Activated CD8-positive, alpha-beta T cell treated with anti-CD3 and anti-CD28 coated beads for 36 hours (primary cell): ENCODE results near the gene MAP7D2. TPM values are rescaled to one million over a fixed set of nuclear protein-coding genes. Genes with fewer than 3 reads are reported as not detected.
"Not testable (repeated sequence)": the region's sequence is repeated elsewhere in the genome, so short reads cannot be mapped to it uniquely, and the experiment has no call there.

Experiments
- ATAC-seq: fragments of 200-7000 bp; cut with Tn5 transposase; one replicate; pipeline ENCODE4 v1.10.0; 2021; ENCODE audit warnings: mild to moderate bottlenecking, moderate library complexity
- CTCF ChIA-PET: fragments of 350-600 bp; sonication (Branson Sonifier 250); formaldehyde crosslinking; loops from one replicate; lab custom pipeline; 2021; ENCODE audit warnings: antibody characterized with exemption; lab: Charles Lee
- POLR2A ChIA-PET: fragments of 350-600 bp; sonication (Branson Sonifier 250); formaldehyde crosslinking; loops from one replicate; lab custom pipeline; 2021; ENCODE audit warnings: antibody characterized with exemption; lab: Charles Lee
- DNase-seq: peaks from one replicate; pipeline ENCODE4 v3.0.0-alpha.2; 2020
- H3K27ac Mint-ChIP-seq: one replicate; pipeline ENCODE4 v1.8.0; 2021; ENCODE audit warnings: mild to moderate bottlenecking, mixed read lengths
- H3K27me3 Mint-ChIP-seq: one replicate; pipeline ENCODE4 v1.8.0; 2021; ENCODE audit warnings: mixed read lengths
- H3K36me3 Mint-ChIP-seq: one replicate; pipeline ENCODE4 v1.8.0; 2021; ENCODE audit warnings: low read depth, mixed read lengths
- H3K4me1 Mint-ChIP-seq: one replicate; pipeline ENCODE4 v1.8.0; 2021; ENCODE audit warnings: low read depth, mixed read lengths
- H3K4me3 Mint-ChIP-seq: one replicate; pipeline ENCODE4 v1.8.0; 2021; ENCODE audit warnings: mild to moderate bottlenecking, moderate library complexity, mixed read lengths
- H3K9me3 Mint-ChIP-seq: one replicate; pipeline ENCODE4 v1.8.0; 2021; ENCODE audit warnings: mixed read lengths
- intact Hi-C: fragments of 100-400 bp; cut with micrococcal nuclease; formaldehyde crosslinking; loops from one replicate; pipeline ENCODE4 v1.10.0; 2022
- total RNA-seq, 2 experiments: library from RNA; stranded (reverse); gene quantifications; one replicate each; pipeline ENCODE4 v1.2.3, GENCODE V29; 2021
- TF ChIP-seq, protein P1 (sequence below): fragments of 200-600 bp; IDR thresholded peaks from one replicate; pipeline ENCODE4 v1.8.0; 2022; ENCODE audit warnings: antibody characterized with exemption, mild to moderate bottlenecking

The MAP7D2 gene
- total RNA-seq, 2 experiments from 2014 or later, result 0.20 to 0.63 TPM

DNA sequence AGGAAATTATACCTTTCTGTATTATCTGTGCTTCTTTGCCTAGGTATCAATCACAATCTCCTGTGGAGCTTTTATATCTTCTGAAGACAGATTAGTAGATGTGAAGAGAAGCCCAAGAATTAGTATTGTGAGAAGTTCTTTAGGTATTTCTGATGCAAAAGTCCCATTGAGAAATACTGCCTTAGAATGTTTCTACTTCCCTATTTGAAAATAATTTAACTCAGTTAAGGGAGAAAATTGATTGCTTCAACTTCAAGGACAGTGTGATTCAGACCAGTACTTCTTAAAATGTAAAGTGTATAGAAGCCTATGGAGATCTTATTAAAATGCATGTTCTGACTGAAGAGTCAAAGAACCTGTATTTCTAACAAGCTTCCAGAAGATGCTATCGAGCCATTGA is 16.0 kb upstream of the MAP7D2 start:
- Mint-ChIP-seq H3K9me3 (no peaks in the 10 kb centered on the region), H3K27me3 (no peaks in the 10 kb centered on the region), H3K36me3 (peaks cover 31% of the 10 kb centered on the region), H3K27ac (no peak overlapping the region), H3K4me3 (no peak overlapping the region), H3K4me1 (peaks cover 23% of the 10 kb centered on the region)
- intact Hi-C loops, result no loop called here
- CTCF ChIA-PET, result no interaction called here
- POLR2A ChIA-PET, result interaction anchor here (2.4 kb wide), 1 partner anchor 9 kb away, joined by 7 read pairs; the partner anchor contains the start of gene EIF1AX
- DNase-seq, result no peak
- TF ChIP-seq, protein P1, sequence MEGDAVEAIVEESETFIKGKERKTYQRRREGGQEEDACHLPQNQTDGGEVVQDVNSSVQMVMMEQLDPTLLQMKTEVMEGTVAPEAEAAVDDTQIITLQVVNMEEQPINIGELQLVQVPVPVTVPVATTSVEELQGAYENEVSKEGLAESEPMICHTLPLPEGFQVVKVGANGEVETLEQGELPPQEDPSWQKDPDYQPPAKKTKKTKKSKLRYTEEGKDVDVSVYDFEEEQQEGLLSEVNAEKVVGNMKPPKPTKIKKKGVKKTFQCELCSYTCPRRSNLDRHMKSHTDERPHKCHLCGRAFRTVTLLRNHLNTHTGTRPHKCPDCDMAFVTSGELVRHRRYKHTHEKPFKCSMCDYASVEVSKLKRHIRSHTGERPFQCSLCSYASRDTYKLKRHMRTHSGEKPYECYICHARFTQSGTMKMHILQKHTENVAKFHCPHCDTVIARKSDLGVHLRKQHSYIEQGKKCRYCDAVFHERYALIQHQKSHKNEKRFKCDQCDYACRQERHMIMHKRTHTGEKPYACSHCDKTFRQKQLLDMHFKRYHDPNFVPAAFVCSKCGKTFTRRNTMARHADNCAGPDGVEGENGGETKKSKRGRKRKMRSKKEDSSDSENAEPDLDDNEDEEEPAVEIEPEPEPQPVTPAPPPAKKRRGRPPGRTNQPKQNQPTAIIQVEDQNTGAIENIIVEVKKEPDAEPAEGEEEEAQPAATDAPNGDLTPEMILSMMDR, result no peak
- no peak for ATAC-seq

DNA sequence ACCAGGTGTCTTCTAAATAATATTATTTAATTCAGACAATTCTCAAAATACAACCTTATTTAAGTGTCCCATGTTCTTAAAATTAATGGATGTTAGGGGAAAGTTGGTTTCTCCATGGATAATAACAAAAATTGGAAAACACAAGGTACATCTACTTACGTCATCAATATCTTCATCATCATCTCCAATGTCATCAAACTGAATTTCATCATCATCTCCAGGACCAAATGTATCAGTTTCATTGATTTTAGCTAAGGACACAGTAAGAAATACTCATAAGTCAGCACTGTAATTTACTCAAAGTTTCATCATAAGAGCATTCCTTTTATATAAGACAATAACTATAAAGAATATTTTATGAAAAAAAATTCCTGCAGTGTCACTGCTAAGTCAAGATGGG is 13.7 kb upstream of the MAP7D2 start:
- POLR2A ChIA-PET, result no interaction called here

DNA sequence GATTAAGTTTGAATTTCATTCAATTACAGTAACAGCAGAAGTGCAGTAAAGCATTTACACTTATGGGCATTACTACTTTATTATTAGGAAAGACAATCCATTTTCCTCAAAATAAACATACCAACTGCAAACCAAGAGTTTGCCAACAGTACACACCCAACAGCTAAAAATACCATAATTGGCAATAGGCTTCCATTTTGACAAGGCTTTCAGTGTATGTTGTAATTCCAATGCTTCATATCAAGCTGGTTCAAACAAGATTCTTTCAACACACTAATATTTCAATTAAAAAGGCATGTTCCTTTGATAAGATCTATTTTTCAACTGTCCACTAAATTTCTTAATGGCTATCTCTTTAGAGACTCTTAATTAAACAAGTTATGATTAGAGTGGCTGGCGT is 12.8 kb upstream of the MAP7D2 start:
- H3K4me3 Mint-ChIP-seq, result no peak overlapping the region
- ChIA-PET CTCF (no interaction called here), POLR2A (no interaction called here)
- H3K36me3 Mint-ChIP-seq, result peaks cover 16% of the 10 kb centered on the region
- TF ChIP-seq, protein P1, result no peak
- ATAC-seq, result no peak
- H3K4me1 Mint-ChIP-seq, result peaks cover 2% of the 10 kb centered on the region
- intact Hi-C loops, result no loop called here
- H3K27me3 Mint-ChIP-seq, result no peaks in the 10 kb centered on the region
- H3K27ac Mint-ChIP-seq, result no peak overlapping the region
- no peaks in the 10 kb centered on the region for H3K9me3 Mint-ChIP-seq
- DNase-seq, result no peak

More for the DNA sequence above, 13.7 kb upstream of the MAP7D2 start:
- Mint-ChIP-seq H3K4me3 (no peak overlapping the region), H3K27ac (no peak overlapping the region), H3K4me1 (peaks cover 6% of the 10 kb centered on the region), H3K36me3 (peaks cover 14% of the 10 kb centered on the region), H3K27me3 (no peaks in the 10 kb centered on the region), H3K9me3 (no peaks in the 10 kb centered on the region)
- intact Hi-C loops, result no loop called here
- CTCF ChIA-PET, result interaction anchor here (1.1 kb wide), 1 partner anchor 226 kb away, joined by 4 read pairs; no protein-coding TSS in a partner anchor
- ATAC-seq (no peak), DNase-seq (no peak)
- TF ChIP-seq, protein P1, result no peak

DNA sequence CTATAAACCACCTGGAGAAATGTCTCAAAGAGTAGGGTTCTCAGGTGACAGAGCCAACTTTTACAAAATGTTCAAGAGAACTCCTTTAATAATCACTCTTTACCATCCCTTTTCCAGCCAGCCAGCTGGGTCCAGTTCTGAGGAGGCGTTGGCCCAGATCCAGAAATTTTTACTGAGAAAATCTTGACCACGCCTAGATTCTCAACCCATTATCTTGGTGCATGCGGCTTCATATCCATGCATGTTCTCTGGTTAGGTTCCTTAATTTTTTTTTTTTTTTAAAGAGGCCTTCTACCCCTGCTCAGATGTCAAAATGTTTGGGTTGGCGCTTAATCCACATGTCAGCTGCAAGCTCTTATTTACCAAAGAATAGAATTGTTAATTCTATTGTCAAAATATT is 12.0 kb upstream of the MAP7D2 start:
- Mint-ChIP-seq H3K9me3 (no peaks in the 10 kb centered on the region), H3K4me1 (peaks cover 2% of the 10 kb centered on the region), H3K27ac (no peak overlapping the region), H3K4me3 (no peak overlapping the region), H3K27me3 (no peaks in the 10 kb centered on the region), H3K36me3 (peaks cover 13% of the 10 kb centered on the region)
- ChIA-PET POLR2A (interaction anchor here (0.6 kb wide), 1 partner anchor 10 kb away, joined by 3 read pairs; no protein-coding TSS in a partner anchor), CTCF (interaction anchor here (1.8 kb wide), 1 partner anchor 224 kb away, joined by 4 read pairs; no protein-coding TSS in a partner anchor)
- TF ChIP-seq, protein P1, result no peak
- intact Hi-C loops, result no loop called here
- DNase-seq (no peak), ATAC-seq (no peak)

DNA sequence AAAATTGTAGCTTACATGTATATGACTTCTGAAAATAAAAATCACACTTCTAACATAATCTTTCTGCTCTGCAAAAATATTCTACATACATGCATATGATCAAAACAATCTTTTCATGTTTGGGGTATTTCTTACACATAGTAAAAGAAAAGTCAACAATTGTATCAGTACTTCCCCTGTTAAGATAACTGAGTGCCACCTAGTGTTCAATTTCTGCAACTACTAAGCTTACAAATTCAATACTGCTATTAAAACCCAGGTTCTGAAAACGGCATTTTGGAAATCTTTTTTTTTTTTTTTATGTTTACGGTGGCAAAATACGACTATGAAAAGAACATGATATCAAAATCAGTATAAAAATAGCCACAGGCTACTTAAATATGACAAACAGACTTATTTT is 10.7 kb upstream of the MAP7D2 start:
- H3K36me3 Mint-ChIP-seq, H3K4me1 Mint-ChIP-seq, H3K27me3 Mint-ChIP-seq, H3K4me3 Mint-ChIP-seq, DNase-seq, intact Hi-C loops, H3K27ac Mint-ChIP-seq, H3K9me3 Mint-ChIP-seq, POLR2A ChIA-PET: not testable (repeated sequence)
- CTCF ChIA-PET, result interaction anchor here (1.8 kb wide), 1 partner anchor 223 kb away, joined by 4 read pairs; no protein-coding TSS in a partner anchor
- peak; percentile 49 for ATAC-seq

DNA sequence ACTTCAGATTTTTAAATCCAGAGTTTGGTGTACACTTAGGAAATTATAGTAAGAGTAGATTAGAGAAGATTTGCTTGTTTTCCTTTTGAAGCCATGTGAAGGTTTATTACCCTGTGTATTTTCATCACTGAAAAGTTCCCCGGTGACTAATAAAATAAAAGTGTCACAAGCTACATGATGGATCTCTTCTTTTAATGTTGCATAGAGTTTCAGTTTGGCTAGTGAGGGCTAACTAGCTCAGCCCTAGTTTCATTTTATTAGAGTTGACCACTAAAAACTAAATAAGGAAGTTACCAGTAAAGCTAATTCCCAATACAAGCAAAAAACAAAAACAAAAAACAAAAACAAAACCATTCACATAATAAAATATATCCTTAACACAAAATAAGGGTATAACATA is 10.1 kb upstream of the MAP7D2 start:
- H3K9me3 Mint-ChIP-seq, ATAC-seq, POLR2A ChIA-PET, H3K27me3 Mint-ChIP-seq, H3K4me3 Mint-ChIP-seq, H3K36me3 Mint-ChIP-seq, intact Hi-C loops, CTCF ChIA-PET, H3K27ac Mint-ChIP-seq, H3K4me1 Mint-ChIP-seq, DNase-seq: not testable (repeated sequence)
